Stimulated activated CD4-positive, alpha-beta T cell treated with anti-CD3 and anti-CD28 coated beads, Interleukin-4, amount 100 ng/mL, for 24 hours (primary cell): ENCODE data around the gene PCGF6.

Experiments
- DNase-seq: peaks from one replicate; pipeline ENCODE4 v3.0.0-alpha.2; 2020

The PCGF6 gene

DNA sequence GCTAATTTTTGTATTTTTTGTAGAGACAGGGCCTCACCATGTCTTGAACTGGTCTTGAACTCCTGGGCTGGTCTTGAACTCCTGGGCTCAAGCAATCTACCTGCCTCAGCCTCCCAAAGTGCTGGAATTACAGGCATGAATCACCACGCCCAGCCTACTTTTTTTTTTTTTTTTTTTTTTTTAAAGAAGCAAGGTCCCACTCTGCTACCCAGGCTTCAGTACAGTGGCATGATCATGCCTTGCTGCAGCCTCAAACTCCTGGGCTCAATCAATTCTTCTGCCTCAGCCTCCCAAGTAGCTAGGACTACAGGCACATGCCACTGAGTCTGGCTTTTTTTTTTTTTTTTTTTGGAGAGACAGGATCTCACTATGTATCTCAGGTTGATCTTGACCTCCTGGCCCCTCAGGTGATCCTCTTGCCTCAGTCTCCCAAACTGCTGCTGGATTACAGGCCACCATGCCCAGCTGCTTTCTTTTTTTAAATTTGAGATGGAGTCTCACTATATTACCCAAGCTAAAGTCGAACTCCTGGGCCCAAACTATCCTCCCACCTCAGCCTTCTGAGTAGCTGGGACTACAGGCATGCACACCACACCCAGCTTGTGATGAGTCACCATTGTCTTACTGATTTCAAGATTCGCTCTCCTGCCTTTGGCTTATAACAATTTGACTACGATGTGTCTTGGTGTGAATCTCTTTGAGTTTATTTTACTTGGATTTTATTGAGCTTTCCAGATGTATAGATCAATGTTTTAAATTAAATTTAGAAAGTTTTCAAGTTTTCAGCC lies 96.2 kb downstream of the PCGF6 start:
- DNase-seq: no peak

- DNase-seq: no peak
Observed at GRCh38 chr10:103254113-103254512, 96.8 kb downstream of the PCGF6 start.
